HG03280 (cell line): ENCODE measurements around the gene NUP42.

Source experiments
- ATAC-seq: cut with Tn5 transposase; IDR thresholded peaks from one replicate; pipeline ENCODE4 v1.9.1; 2021; ENCODE audit warnings: mild to moderate bottlenecking, moderate library complexity; ENCODE audit not compliant: unreplicated experiment

Gene NUP42

DNA sequence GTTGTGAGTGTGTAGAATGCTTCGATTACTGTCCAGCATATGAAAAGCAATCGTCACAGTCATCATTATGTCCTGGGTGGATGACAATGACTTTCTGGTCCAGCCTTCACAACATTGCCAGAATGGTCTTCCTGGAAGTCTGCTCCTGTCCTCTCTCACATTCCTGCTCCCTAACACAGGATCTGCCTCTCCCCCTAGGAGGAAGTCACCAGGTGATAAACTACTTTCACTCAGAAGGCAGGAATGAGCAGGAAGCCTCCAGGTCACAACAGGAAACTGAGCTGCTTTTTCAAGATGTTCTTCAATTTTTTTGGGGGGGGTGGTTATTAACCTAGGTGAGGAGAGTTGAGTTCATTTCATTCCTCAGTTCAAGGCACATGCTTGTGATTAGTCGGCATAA, 51.1 kb downstream of the NUP42 start:
- no peak for ATAC-seq

DNA sequence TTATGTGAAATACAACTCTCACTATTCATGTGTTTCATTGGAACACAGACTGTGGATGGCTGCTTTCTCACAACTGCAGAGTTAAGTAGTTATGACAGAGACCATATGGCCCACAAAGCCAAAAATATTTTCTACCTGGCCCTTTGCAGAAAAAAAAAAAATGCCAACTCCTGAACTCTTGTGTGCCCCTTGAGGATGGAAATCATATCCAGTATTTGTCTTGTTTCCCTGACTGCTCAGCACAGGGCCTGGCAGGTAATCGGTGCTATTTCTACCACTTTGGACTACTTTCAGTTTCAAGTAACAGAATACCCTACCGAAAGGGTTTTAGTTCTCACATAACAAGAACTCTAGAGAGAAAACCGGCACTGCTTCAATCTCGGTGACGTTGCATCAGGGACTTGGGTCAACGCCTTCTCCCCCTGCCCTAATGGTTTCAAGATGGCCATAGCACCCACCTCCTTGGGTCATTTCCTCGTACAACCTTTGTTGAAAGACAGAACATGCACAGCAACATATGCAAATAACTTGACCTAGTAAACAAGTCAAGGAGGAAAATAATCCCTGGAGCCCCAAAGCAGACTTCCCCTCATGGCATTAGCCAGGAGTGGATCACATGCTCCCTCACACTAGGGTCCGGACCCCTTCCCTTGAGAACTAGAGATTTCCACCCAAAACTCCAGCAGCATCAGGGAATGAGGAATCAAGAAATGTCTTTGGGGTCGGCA, 52.9 kb downstream of the NUP42 start:
- peak; percentile 96 for ATAC-seq

DNA sequence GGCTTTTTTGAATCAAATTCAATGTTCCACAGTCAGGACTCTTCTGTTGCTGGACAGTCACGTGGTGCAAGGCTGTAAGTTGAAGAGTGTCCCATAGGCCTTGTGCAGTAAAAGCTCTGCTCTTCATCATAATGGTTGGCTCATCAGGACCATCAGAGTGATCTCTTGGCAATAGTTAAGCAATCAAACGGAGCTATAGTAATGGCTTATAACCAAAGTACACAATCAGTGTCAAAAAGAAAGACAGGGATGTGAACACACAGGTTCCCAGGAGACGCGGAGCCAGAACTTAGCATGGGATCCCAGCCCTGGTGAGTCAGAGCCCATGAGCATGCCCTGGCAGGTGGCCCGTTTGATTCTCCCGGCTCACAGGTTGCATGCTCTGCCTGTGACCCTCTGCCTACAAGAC, 54.0 kb downstream of the NUP42 start:
- ATAC-seq: no peak

DNA sequence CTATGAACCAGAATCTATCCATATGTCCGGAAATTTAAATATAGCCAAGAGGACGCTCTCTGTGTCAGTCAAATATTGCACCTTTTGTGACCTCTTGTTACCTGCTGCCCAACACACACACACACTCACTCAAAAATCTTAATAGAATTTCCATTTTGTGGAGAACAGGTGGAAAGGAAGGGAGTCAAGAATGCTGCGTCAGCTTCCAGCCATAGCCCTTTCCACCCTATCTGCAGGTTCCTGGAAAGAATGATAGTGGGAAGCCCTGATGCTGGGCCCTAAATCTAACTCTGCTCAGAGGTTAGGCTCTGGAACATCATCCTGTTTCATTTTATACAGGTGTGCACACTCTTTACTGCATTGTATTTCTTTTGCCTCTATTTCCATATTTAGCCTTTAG, 55.2 kb downstream of the NUP42 start:
- ATAC-seq: no peak

DNA sequence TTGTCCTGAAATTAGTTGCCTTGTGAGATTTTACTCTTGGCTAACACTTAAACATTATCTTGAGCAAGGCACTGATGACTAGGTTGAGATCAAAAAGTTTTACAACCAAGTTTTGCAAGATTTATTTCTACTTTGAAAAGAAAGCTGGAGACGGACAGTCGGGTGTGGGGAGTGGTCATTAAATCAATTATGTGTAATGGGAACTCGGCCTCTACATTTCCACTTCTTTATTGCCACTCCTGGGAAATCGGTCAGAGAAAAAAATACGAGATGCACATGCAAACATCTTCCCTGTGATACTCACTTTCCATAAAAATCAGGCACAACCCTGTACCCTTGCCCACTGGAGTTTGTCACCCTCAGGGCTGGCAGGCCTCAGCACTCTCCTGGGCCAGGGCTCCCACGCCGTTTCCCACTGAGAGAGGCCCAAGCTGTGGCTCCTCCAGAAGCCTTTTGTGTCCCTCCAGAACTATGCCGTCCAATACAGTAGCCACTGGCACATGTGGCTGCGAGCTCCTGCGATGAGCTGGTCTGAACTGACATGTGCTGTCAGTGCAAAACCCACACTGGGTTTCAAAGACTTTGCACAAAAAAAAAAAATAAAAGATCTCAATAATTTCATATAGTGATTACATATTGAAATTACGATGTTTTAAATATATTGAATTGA, 57.3 kb downstream of the NUP42 start:
- no peak for ATAC-seq

DNA sequence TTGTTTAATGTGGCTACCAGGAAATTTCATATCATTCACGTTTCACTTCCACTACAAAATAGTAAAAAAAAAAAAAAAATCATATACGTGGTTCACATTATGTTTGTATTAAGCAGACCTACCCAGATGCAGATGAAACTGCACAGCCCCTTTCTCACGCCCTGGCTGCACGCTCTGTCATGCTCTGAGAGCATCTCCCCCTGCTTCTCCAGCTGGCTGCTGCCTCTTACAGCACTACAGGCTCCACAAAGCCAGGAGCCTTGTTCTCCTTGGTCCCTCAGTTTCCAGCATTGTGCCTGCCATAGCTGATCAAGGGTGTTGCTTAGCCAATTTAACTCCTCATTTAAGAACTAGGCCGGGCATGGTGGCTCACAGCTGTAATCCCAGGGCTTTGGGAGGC, 57.9 kb downstream of the NUP42 start:
- ATAC-seq: no peak

DNA sequence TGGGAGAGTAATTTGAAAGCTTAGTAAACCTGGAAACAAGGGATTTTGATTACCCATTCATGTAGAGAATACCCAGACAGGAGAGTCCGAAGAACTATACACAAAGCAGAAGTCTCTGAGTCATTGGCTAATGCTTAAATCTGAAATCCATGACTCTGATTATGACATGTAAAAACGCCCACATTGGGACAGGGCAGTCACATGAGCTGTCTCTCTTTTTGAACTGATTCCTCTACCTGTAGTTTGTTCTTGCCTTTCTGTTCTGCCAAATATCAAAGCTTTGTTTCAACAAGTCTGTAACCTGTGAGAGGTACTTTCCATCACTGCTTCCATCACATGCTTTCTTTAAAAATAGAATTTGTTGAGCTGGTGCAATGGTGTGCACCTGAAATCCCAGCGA, 60.5 kb downstream of the NUP42 start:
- no peak for ATAC-seq

DNA sequence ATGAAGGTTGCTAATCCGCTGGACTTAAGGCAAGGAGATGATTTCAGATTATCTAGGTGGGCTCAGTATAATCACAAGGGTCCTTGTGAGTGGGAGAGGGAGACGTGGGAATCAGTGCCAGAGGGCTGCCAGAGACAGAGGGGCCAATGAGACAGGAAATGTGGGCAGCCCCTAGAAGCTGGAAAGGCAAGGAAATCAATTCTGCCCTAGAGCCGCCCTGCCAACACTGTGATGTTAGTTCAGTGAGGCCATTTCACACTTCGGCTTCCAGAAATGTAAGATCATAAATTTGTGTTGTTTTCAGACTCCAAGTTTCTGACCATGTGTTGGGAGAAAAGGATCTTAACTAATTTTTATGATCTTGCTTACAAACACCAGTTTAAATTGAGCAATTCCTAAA, 61.1 kb downstream of the NUP42 start:
- ATAC-seq: no peak

DNA sequence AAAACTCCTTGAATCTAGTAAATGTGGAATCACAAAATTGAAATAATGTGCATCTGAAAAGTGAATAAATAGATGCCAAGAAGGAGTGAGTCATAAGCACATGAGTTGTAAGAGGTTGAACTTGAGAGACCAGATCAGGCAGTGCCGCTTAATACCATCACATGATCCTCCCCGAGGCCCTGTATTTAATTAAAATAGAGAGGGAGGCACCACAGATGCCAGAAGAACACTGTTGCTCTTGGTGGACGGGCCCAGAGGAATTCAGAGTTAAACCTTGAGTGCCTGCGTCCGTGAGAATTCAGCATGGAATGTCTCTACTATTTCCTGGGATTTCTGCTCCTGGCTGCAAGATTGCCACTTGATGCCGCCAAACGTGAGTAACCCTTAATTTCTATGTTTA, 64.7 kb downstream of the NUP42 start, which contains the start of gene GPNMB:
GPNMB (plus strand) TSS at position 221 of the 400 bp plus-strand sequence; CDS start at position 304, 83 bp downstream.
- no peak for ATAC-seq

DNA sequence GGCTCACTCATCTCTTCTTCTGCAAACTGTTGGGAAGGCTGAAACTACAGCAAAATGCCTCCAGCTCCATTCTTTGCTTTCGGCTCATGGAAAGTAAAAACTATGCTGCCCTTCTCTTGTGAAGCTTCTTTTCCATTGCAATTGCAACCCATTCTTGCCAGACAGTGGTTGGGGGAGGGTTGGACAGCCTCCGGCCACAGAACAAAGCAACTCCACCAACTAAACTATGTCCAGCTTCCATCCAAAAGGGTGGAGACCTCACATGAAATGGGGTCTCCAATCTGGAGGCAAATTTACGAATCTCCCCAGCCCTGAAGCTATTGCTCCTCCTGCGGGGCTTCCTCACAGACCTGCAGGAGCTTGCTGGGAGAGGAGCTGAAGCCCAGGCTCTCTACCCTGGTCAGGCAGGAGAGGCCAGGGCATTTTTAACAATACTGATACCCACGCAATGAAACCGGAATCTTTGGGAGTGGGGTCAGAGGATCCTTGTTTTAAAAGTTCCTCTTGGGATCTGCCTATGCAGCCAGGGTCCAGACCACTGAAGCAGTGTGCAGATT, 65.3 kb downstream of the NUP42 start:
- no peak for ATAC-seq

DNA sequence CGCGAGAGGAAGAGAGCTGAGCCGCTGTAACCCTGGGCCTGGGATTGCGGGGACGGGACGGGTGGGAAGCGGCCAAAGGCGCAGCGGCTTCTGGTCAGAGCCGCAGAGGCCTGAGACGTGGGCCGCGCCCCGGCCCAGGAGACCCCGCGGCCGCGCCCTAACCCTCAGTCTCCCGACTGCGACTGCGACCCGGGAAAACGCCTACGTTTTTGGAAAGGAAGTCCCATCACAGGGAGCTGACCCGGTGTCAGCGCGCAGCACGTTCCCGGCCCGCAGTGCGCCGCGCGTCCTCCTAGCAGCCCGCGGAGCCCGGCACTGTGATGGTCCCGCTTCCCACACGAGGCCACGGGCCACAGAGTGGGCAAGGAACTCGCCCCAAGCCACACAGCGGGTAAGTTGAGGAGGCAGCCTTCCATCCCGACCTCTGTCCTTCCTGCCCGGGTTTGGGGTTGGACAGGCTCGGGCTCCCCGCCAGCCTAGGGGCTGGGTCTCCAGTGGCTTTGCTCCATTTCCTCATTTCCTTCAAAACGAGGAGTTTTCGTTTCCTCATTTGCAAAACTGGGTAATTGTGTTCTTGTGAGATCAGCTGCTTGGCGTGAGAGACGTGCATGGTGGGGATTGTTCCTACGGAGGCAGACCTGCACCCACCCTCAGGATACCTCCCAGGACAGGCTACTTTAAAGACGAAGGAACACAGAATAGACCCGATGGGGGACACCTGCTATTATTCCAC, 65.9 kb downstream of the NUP42 start:
- no peak for ATAC-seq

DNA sequence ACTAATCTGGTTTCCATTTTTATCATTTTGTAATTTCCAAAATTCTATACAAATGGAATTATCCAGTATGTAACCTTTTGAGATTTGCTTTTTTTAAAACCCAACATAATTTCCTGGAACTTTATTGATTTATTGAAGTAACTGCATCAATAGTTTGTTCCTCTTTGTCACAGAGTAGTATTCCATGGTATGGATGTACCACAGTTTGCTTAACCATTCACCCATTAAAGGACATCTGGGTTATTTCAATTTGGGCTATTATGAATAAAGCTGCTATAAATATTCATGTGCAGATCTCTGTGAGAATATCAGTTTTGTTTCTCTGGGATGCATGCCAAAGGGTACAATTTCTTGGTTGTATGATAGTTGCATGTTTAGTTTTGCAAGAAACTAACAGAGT, 67.6 kb downstream of the NUP42 start:
- no peak for ATAC-seq
